Transverse colon (tissue), 3 donors: ENCODE measurements around the gene NTF4.

Source experiments
- POLR2A ChIP-seq: fragments of 450-650 bp; IDR thresholded peaks from one replicate; pipeline ENCODE4 v1.6.1; 2016; ENCODE audit warnings: antibody characterized with exemption, mild to moderate bottlenecking, moderate library complexity
- TF ChIP-seq, protein P1 (sequence below), 5 experiments: fragments of 200-600 bp in 3 of 5; fragments of 450-650 bp in 2 of 5; sonication (generic) in 3 of 5; IDR thresholded peaks; 1 replicate in 2 of 5; 2 replicates in 3 of 5; pipeline ENCODE4 v1.5.1; 2016 to 2017; ENCODE audit warnings: antibody characterized with exemption in 5 of 5, inconsistent platforms in 3 of 5, mild to moderate bottlenecking in 2 of 5, moderate library complexity in 1 of 5

- no peak for TF ChIP-seq POLR2A
- TF ChIP-seq, protein P1, sequence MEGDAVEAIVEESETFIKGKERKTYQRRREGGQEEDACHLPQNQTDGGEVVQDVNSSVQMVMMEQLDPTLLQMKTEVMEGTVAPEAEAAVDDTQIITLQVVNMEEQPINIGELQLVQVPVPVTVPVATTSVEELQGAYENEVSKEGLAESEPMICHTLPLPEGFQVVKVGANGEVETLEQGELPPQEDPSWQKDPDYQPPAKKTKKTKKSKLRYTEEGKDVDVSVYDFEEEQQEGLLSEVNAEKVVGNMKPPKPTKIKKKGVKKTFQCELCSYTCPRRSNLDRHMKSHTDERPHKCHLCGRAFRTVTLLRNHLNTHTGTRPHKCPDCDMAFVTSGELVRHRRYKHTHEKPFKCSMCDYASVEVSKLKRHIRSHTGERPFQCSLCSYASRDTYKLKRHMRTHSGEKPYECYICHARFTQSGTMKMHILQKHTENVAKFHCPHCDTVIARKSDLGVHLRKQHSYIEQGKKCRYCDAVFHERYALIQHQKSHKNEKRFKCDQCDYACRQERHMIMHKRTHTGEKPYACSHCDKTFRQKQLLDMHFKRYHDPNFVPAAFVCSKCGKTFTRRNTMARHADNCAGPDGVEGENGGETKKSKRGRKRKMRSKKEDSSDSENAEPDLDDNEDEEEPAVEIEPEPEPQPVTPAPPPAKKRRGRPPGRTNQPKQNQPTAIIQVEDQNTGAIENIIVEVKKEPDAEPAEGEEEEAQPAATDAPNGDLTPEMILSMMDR (IDR thresholded peaks at IDR 0.05), result no peak
Measured at GRCh38 chr19:49022116-49022515, 42.5 kb downstream of the NTF4 start.
